Activated CD8-positive, alpha-beta memory T cell treated with anti-CD3 and anti-CD28 coated beads for 48 hours (primary cell): ENCODE measurements around the gene CCDC102B.
"Not testable (repeated sequence)": the region's sequence is repeated elsewhere in the genome, so short reads cannot be mapped to it uniquely, and the experiment has no call there.

Experiments
- DNase-seq, 3 experiments: peaks; one replicate each; pipeline ENCODE4 v3.0.0-alpha.2; 2020; ENCODE audit warnings: low read depth in 2 of 3, low spot score in 2 of 3

Gene CCDC102B

GRCh38 chr18:68969027-68969426 is 171.1 kb downstream of the CCDC102B start:
- no peak for DNase-seq

GRCh38 chr18:68972176-68972575 is 174.3 kb downstream of the CCDC102B start:
- no peak for DNase-seq

- no peak for DNase-seq
These were observed 181.9 kb downstream of the CCDC102B start for GRCh38 chr18:68979737-68980136.

- no peak for DNase-seq
These were observed 185.2 kb downstream of the CCDC102B start for GRCh38 chr18:68983126-68983525.

GRCh38 chr18:68984342-68984741 is 186.5 kb downstream of the CCDC102B start:
- no peak for DNase-seq

GRCh38 chr18:68985172-68985820 is 187.4 kb downstream of the CCDC102B start:
- no peak for DNase-seq

GRCh38 chr18:68991286-68991685 is 193.4 kb downstream of the CCDC102B start:
- DNase-seq: no peak

GRCh38 chr18:68992719-68993482 is 195.0 kb downstream of the CCDC102B start:
- no peak for DNase-seq

GRCh38 chr18:68995675-68996074 is 197.8 kb downstream of the CCDC102B start:
- DNase-seq: no peak

GRCh38 chr18:68997845-68998244 is 200.0 kb downstream of the CCDC102B start:
- DNase-seq: no peak

- DNase-seq: no peak
These were observed 202.5 kb downstream of the CCDC102B start for GRCh38 chr18:69000366-69000765.

GRCh38 chr18:69002233-69002632 is 204.4 kb downstream of the CCDC102B start:
- DNase-seq: no peak

- DNase-seq: not testable (repeated sequence)
These were observed 208.3 kb downstream of the CCDC102B start for GRCh38 chr18:69006212-69006611.

- DNase-seq: no peak
These were observed 210.7 kb downstream of the CCDC102B start for GRCh38 chr18:69008538-69008937.

GRCh38 chr18:69021211-69021805 is 223.4 kb downstream of the CCDC102B start:
- no peak for DNase-seq

- no peak for DNase-seq
These were observed 224.5 kb downstream of the CCDC102B start for GRCh38 chr18:69022426-69022825.

- DNase-seq: no peak
These were observed 233.7 kb downstream of the CCDC102B start for GRCh38 chr18:69031571-69031970.

- DNase-seq: no peak
These were observed 234.1 kb downstream of the CCDC102B start for GRCh38 chr18:69032009-69032408.

GRCh38 chr18:69035756-69036155 is 237.9 kb downstream of the CCDC102B start:
- no peak for DNase-seq

- no peak for DNase-seq
These were observed 246.3 kb downstream of the CCDC102B start for GRCh38 chr18:69044215-69044614.

- DNase-seq: no peak
These were observed 266.2 kb downstream of the CCDC102B start for GRCh38 chr18:69064063-69064462.

- no peak for DNase-seq
These were observed 269.2 kb downstream of the CCDC102B start for GRCh38 chr18:69067048-69067447.
